ENCODE measurements around the gene OR4N2. TPM values are rescaled to one million over a fixed set of nuclear protein-coding genes. Genes with fewer than 3 reads are reported as not detected.
"Not testable (repeated sequence)": the region's sequence is repeated elsewhere in the genome, so short reads cannot be mapped to it uniquely, and the experiment has no call there.

Gene OR4N2
- total RNA-seq, 1 experiment from 2014 or later = not detected

- Histone ChIP-seq H4K20me1 (ENCODE audit: low read length) (no peaks in the 10 kb centered on the region), H3K9me2 (replicated peaks; ENCODE audit: low read length) (no peaks in the 10 kb centered on the region), H3K4me1 (ENCODE audit: insufficient read depth, low read length) (no peaks in the 10 kb centered on the region), H3K27ac (ENCODE audit: low read length) (no peak overlapping the region), H3K27me3 (ENCODE audit: low read length) (0 out of 2 replicates have a peak, but pooled peaks cover 4% of the 10 kb centered on the region), H3K36me3 (ENCODE audit: low read depth, low read length) (no peaks in the 10 kb centered on the region), H3F3A (ENCODE audit: low read length, unreplicated experiment) (no peaks in the 10 kb centered on the region), H3K4me3 (ENCODE audit: low read length) (no peak overlapping the region), H2AFZ (ENCODE audit: low read length) (no peak overlapping the region), H3K4me2 (ENCODE audit: low read length) (no peak overlapping the region), H3K9ac (ENCODE audit: low read length) (no peak overlapping the region), H3K9me3 (ENCODE audit: low read length) (no peaks in the 10 kb centered on the region), H3K79me2 (ENCODE audit: low read length) (no peaks in the 10 kb centered on the region)
- DNase-seq = peak; percentile 37
- ChIA-PET POLR2A (ENCODE audit: unreplicated experiment) (no interaction called here), CTCF (no interaction called here)
- no TSS peak for BruUV-seq (replicated peaks)
- no peak for ATAC-seq
- TF ChIP-seq, protein P1, sequence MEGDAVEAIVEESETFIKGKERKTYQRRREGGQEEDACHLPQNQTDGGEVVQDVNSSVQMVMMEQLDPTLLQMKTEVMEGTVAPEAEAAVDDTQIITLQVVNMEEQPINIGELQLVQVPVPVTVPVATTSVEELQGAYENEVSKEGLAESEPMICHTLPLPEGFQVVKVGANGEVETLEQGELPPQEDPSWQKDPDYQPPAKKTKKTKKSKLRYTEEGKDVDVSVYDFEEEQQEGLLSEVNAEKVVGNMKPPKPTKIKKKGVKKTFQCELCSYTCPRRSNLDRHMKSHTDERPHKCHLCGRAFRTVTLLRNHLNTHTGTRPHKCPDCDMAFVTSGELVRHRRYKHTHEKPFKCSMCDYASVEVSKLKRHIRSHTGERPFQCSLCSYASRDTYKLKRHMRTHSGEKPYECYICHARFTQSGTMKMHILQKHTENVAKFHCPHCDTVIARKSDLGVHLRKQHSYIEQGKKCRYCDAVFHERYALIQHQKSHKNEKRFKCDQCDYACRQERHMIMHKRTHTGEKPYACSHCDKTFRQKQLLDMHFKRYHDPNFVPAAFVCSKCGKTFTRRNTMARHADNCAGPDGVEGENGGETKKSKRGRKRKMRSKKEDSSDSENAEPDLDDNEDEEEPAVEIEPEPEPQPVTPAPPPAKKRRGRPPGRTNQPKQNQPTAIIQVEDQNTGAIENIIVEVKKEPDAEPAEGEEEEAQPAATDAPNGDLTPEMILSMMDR (conservative IDR thresholded peaks at IDR 0.05; ENCODE audit: low read depth, low read length) = no peak
- TF ChIP-seq EZH2phosphoT487 (IDR thresholded peaks at IDR 0.05; ENCODE audit: borderline replicate concordance, low read length) (no peak), EZH2 (IDR thresholded peaks at IDR 0.05; ENCODE audit: low read length, unreplicated experiment) (no peak)
- intact Hi-C loops (cut with micrococcal nuclease) = no loop called here
Measured at GRCh38 chr14:19851365-19851764, 47.8 kb downstream of the OR4N2 start.

DNA sequence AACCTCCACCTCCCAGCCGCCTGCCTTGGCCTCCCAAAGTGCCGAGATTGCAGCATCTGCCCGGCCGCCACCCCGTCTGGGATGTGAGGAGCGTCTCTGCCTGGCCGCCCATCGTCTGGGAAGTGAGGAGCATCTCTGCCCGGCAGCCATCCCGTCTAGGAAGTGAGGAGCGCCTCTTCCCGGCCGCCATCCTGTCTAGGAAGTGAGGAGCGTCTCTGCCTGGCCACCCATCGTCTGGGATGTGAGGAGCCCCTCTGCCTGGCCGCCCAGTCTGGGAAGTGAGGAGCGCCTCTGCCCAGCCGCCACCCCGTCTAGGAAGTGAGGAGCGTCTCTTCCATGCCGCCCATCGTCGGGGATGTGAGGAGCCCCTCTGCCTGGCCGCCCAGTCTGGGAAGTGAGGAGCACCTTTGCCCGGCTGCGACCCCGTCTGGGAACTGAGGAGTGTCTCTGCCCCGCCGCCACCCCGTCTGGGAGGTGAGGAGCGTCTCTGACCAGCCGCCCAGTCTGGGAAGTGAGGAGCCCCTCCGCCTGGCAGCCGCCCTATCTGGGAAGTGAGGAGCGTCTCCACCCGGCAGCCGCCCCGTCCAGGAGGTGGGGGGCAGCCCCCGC lies 62.6 kb downstream of the OR4N2 start:
- H3F3A ChIP-seq (ENCODE audit: low read length, unreplicated experiment); CTCF ChIA-PET; POLR2A ChIA-PET (ENCODE audit: unreplicated experiment); H2AFZ ChIP-seq (ENCODE audit: low read length); H3K4me2 ChIP-seq (ENCODE audit: low read length); H3K4me3 ChIP-seq (ENCODE audit: low read length); H3K36me3 ChIP-seq (ENCODE audit: low read depth, low read length); DNase-seq; H3K9me2 ChIP-seq (replicated peaks; ENCODE audit: low read length); H3K27me3 ChIP-seq (ENCODE audit: low read length); H3K79me2 ChIP-seq (ENCODE audit: low read length); ATAC-seq; BruUV-seq (replicated peaks); H3K4me1 ChIP-seq (ENCODE audit: insufficient read depth, low read length); H3K9ac ChIP-seq (ENCODE audit: low read length); H4K20me1 ChIP-seq (ENCODE audit: low read length); H3K27ac ChIP-seq (ENCODE audit: low read length); H3K9me3 ChIP-seq (ENCODE audit: low read length); intact Hi-C loops (cut with micrococcal nuclease): not testable (repeated sequence)

DNA sequence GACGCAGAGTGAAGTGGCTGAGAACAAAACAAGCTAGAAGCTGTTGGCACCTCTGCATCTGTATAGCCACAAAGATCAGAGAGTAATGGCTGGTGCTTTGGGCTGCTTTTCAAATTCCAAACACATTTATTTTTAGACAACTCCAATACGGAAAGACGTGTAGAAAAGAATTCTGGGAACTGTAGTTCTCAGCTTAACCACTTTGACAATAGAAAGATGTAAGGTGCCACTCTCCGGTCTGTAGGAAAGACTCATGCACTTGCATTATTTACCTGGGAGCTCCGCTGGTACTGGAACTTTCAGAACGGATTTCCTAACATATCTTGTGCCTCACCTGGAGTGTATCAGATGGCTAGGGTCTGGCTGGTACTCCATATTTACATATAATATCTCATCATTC lies 69.6 kb downstream of the OR4N2 start:
- DNase-seq (no peak), ATAC-seq (no peak)
- no peaks in the 10 kb centered on the region for H3F3A ChIP-seq (ENCODE audit: low read length, unreplicated experiment)
- no peaks in the 10 kb centered on the region; the same call in 1 of the 2 replicates for H3K27me3 ChIP-seq (ENCODE audit: low read length)
- no TSS peak for BruUV-seq (replicated peaks)
- CTCF ChIA-PET = no interaction called here
- H3K9me2 ChIP-seq (replicated peaks; ENCODE audit: low read length) = no peaks in the 10 kb centered on the region
- TF ChIP-seq EZH2phosphoT487 (IDR thresholded peaks at IDR 0.05; ENCODE audit: borderline replicate concordance, low read length) (no peak), EZH2 (IDR thresholded peaks at IDR 0.05; ENCODE audit: low read length, unreplicated experiment) (no peak)
- TF ChIP-seq, protein P1 (conservative IDR thresholded peaks at IDR 0.05; ENCODE audit: low read depth, low read length) = no peak
- no peak overlapping the region for H2AFZ ChIP-seq (ENCODE audit: low read length)
- no peaks in the 10 kb centered on the region for H3K36me3 ChIP-seq (ENCODE audit: low read depth, low read length)
- H3K4me3 ChIP-seq (ENCODE audit: low read length) = no peak overlapping the region
- no peak overlapping the region for H3K4me2 ChIP-seq (ENCODE audit: low read length)
- H4K20me1 ChIP-seq (ENCODE audit: low read length) = no peaks in the 10 kb centered on the region
- no peaks in the 10 kb centered on the region for H3K79me2 ChIP-seq (ENCODE audit: low read length)
- H3K9me3 ChIP-seq (ENCODE audit: low read length) = no peaks in the 10 kb centered on the region
- H3K4me1 ChIP-seq (ENCODE audit: insufficient read depth, low read length) = no peaks in the 10 kb centered on the region
- H3K27ac ChIP-seq (ENCODE audit: low read length) = no peak overlapping the region
- POLR2A ChIA-PET (ENCODE audit: unreplicated experiment) = no interaction called here
- intact Hi-C loops (cut with micrococcal nuclease) = no loop called here
- no peak overlapping the region for H3K9ac ChIP-seq (ENCODE audit: low read length)

All from PC-3 (cell line).